OCI-LY1 (cell line): Measurements from ENCODE around the gene ITGA2.

ENCODE experiments used
- H2AFZ ChIP-seq: fragments of 200-600 bp; sonication (generic), shearing (Covaris generic); 2 replicates; pipeline ENCODE4 v1.6.0; 2014; ENCODE audit warnings: antibody characterized with exemption, mild to moderate bottlenecking, low read length
- H3F3A ChIP-seq: fragments of 200-600 bp; sonication (generic), shearing (Covaris generic); 2 replicates; pipeline ENCODE4 v1.6.0; 2014; ENCODE audit warnings: mild to moderate bottlenecking, antibody characterized with exemption, low read length, moderate library complexity; ENCODE audit not compliant: insufficient read depth
- H3K27ac ChIP-seq: fragments of 200-600 bp; sonication (generic); 2 replicates; pipeline ENCODE4 v1.5.1; 2014; ENCODE audit warnings: low read length, mixed run types, mild to moderate bottlenecking, low read depth; ENCODE audit not compliant: poor library complexity, severe bottlenecking
- H3K27me3 ChIP-seq: fragments of 200-600 bp; sonication (generic); 2 replicates; pipeline ENCODE4 v1.6.0; 2014; ENCODE audit warnings: antibody characterized with exemption, mild to moderate bottlenecking, low read length, moderate library complexity; ENCODE audit not compliant: insufficient read depth
- H3K36me3 ChIP-seq: fragments of 200-600 bp; sonication (generic); 2 replicates; pipeline ENCODE4 v1.6.1; 2014; ENCODE audit warnings: mild to moderate bottlenecking, antibody characterized with exemption, low read length, moderate library complexity, mixed read lengths; ENCODE audit not compliant: insufficient read depth
- H3K4me1 ChIP-seq: fragments of 200-600 bp; sonication (generic); 2 replicates; pipeline ENCODE4 v1.5.1; 2014; ENCODE audit warnings: mild to moderate bottlenecking, low read length, moderate library complexity; ENCODE audit not compliant: insufficient read depth, severe bottlenecking
- H3K4me2 ChIP-seq: fragments of 200-600 bp; sonication (generic), shearing (Covaris generic); 2 replicates; pipeline ENCODE4 v1.6.1; 2014; ENCODE audit warnings: low read length
- H3K4me3 ChIP-seq: fragments of 200-600 bp; sonication (generic); 2 replicates; pipeline ENCODE4 v1.5.1; 2014; ENCODE audit warnings: low read length, low read depth, mild to moderate bottlenecking, mixed read lengths; ENCODE audit not compliant: poor library complexity, severe bottlenecking
- H3K79me2 ChIP-seq: fragments of 200-600 bp; shearing (Covaris generic); 2 replicates; pipeline ENCODE4 v1.6.1; 2016; ENCODE audit warnings: mixed run types, low read length, mixed read lengths; ENCODE audit not compliant: insufficient read depth
- H3K9ac ChIP-seq: fragments of 200-600 bp; sonication (generic), shearing (Covaris generic); 2 replicates; pipeline ENCODE4 v1.6.1; 2014; ENCODE audit warnings: mild to moderate bottlenecking, low read length, mixed read lengths
- H3K9me2 ChIP-seq: fragments of 200-600 bp; sonication (generic), shearing (Covaris generic); 2 replicates; pipeline ENCODE4 v1.6.1; 2014; ENCODE audit warnings: low read depth, mild to moderate bottlenecking, low read length, mixed read lengths
- H3K9me3 ChIP-seq: fragments of 200-600 bp; shearing (Covaris generic); 2 replicates; pipeline ENCODE4 v1.6.1; 2014; ENCODE audit warnings: low read length, mixed read lengths
- H4K20me1 ChIP-seq: fragments of 200-600 bp; sonication (generic), shearing (Covaris generic); 2 replicates; pipeline ENCODE4 v1.6.0; 2016; ENCODE audit warnings: mild to moderate bottlenecking, low read length; ENCODE audit not compliant: insufficient read depth
- CTCF ChIP-seq: fragments of 200-600 bp; sonication (generic), shearing (Covaris generic); IDR thresholded peaks from 2 replicates; pipeline ENCODE4 v1.5.1; 2017; ENCODE audit warnings: mild to moderate bottlenecking, antibody characterized with exemption, low read length, moderate library complexity, mixed read lengths
- EZH2 ChIP-seq: fragments of 200-600 bp; sonication (generic), shearing (Covaris generic); IDR thresholded peaks from 2 replicates; pipeline ENCODE4 v1.8.0; 2017; ENCODE audit warnings: borderline replicate concordance, mixed run types, mild to moderate bottlenecking, antibody characterized with exemption, low read length, moderate library complexity, mixed read lengths

The ITGA2 gene

GRCh38 chr5:53092242-53092641 is 103.1 kb downstream of the ITGA2 start:
- H3K27me3 ChIP-seq: no peaks in the 10 kb centered on the region
- no peak overlapping the region for H3K4me3 ChIP-seq
- H3K9me3 ChIP-seq: no peaks in the 10 kb centered on the region
- peaks cover 5% of the 10 kb centered on the region; the same call in 1 of the 2 replicates for H3K36me3 ChIP-seq
- no peak overlapping the region for H2AFZ ChIP-seq
- no peaks in the 10 kb centered on the region for H3K79me2 ChIP-seq
- no peak overlapping the region for H3K27ac ChIP-seq
- H4K20me1 ChIP-seq: no peaks in the 10 kb centered on the region
- TF ChIP-seq EZH2 (no peak), CTCF (no peak)
- H3K9ac ChIP-seq: no peak overlapping the region
- H3K4me2 ChIP-seq: no peak overlapping the region
- no peaks in the 10 kb centered on the region for H3K4me1 ChIP-seq
- no peaks in the 10 kb centered on the region for H3K9me2 ChIP-seq
- H3F3A ChIP-seq: no peaks in the 10 kb centered on the region

GRCh38 chr5:53095217-53095616 is 106.1 kb downstream of the ITGA2 start:
- Histone ChIP-seq H3F3A (no peaks in the 10 kb centered on the region), H3K27me3 (no peaks in the 10 kb centered on the region), H3K4me2 (no peak overlapping the region), H3K36me3 (peaks cover 33% of the 10 kb centered on the region; the same call in 1 of the 2 replicates), H3K9ac (no peak overlapping the region), H3K9me2 (no peaks in the 10 kb centered on the region), H3K4me1 (no peaks in the 10 kb centered on the region), H2AFZ (no peak overlapping the region), H3K27ac (no peak overlapping the region), H3K4me3 (no peak overlapping the region), H4K20me1 (no peaks in the 10 kb centered on the region), H3K9me3 (no peaks in the 10 kb centered on the region), H3K79me2 (no peaks in the 10 kb centered on the region)
- no peak for TF ChIP-seq CTCF
- no peak for TF ChIP-seq EZH2

- no peak overlapping the region for H3K4me3 ChIP-seq
- TF ChIP-seq EZH2 (no peak), CTCF (peak; percentile 82)
- no peaks in the 10 kb centered on the region for H3K9me2 ChIP-seq
- no peak overlapping the region for H3K4me2 ChIP-seq
- no peaks in the 10 kb centered on the region for H3K9me3 ChIP-seq
- no peaks in the 10 kb centered on the region for H4K20me1 ChIP-seq
- H2AFZ ChIP-seq: no peak overlapping the region
- H3K27me3 ChIP-seq: no peaks in the 10 kb centered on the region
- H3F3A ChIP-seq: no peaks in the 10 kb centered on the region
- H3K36me3 ChIP-seq: peaks cover 38% of the 10 kb centered on the region; the same call in 1 of the 2 replicates
- H3K79me2 ChIP-seq: no peaks in the 10 kb centered on the region
- no peak overlapping the region for H3K9ac ChIP-seq
- H3K4me1 ChIP-seq: no peaks in the 10 kb centered on the region
- H3K27ac ChIP-seq: no peak overlapping the region
These were observed 106.9 kb downstream of the ITGA2 start for GRCh38 chr5:53095931-53096525.
